Activated naive CD8-positive, alpha-beta T cell (primary cell): ENCODE data around the gene MUL1.
A peak's percentile ranks its signal among the peaks of the same experiment; 100 is the strongest.
"Not testable (repeated sequence)": the region's sequence is repeated elsewhere in the genome, so short reads cannot be mapped to it uniquely, and the experiment has no call there.

Source experiments
- H3K27ac Mint-ChIP-seq: one replicate; pipeline ENCODE4 v1.8.0; 2021; ENCODE audit warnings: mixed read lengths
- H3K27me3 Mint-ChIP-seq: one replicate; pipeline ENCODE4 v1.8.0; 2021; ENCODE audit warnings: mixed read lengths
- H3K36me3 Mint-ChIP-seq: one replicate; pipeline ENCODE4 v1.8.0; 2021; ENCODE audit warnings: mixed read lengths
- H3K4me1 Mint-ChIP-seq: one replicate; pipeline ENCODE4 v1.8.0; 2021; ENCODE audit warnings: low read depth, mixed read lengths
- H3K4me3 Mint-ChIP-seq: one replicate; pipeline ENCODE4 v1.8.0; 2021; ENCODE audit warnings: mild to moderate bottlenecking, mixed read lengths
- H3K9me3 Mint-ChIP-seq: one replicate; pipeline ENCODE4 v1.8.0; 2021; ENCODE audit warnings: low read depth, mixed read lengths

MUL1 gene

DNA sequence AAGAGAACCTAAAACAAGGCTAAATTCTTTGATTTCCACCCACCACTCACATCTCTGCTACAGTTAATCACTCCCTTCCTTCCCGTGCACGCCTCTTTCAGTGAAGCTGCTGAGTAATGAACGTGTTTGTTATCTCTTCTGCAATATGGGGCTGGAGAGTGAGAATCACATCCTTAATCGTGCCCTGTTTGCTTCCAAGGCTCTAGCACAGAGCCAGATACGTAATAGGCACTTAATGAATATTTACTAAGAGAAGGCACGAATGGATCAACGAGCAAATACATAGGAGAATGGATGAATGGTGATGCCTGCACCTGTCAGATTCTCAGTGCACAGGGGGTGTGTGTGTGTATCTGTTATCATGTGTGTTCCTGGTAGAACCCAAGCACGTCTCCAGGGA lies 22.4 kb upstream of the MUL1 start:
- Mint-ChIP-seq H3K36me3 (no peaks in the 10 kb centered on the region), H3K9me3 (no peaks in the 10 kb centered on the region), H3K4me1 (no peaks in the 10 kb centered on the region), H3K27me3 (peaks cover 29% of the 10 kb centered on the region), H3K4me3 (no peak overlapping the region), H3K27ac (no peak overlapping the region)

DNA sequence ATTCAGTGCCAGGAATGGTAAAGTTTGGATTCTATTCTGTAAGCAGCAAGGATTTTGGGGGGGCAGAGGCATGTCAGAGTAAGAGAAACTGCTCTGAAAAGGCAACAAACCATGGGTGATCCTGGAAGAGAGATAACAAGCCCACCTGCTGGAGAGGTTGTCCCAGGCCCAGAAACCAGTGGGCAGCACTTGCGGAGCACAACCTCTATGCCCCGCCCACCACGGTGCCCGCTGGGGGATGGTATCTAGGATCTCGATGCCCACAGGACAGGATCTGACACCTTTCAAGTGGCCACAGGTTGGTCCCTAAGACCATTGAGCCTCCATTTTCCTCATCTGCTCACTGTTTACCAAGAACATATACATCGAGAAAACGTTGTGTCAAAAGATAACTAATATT lies 20.3 kb upstream of the MUL1 start:
- no peaks in the 10 kb centered on the region for H3K4me1 Mint-ChIP-seq
- H3K27me3 Mint-ChIP-seq, result peaks cover 24% of the 10 kb centered on the region
- H3K9me3 Mint-ChIP-seq, result no peaks in the 10 kb centered on the region
- no peaks in the 10 kb centered on the region for H3K36me3 Mint-ChIP-seq
- no peak overlapping the region for H3K27ac Mint-ChIP-seq
- no peak overlapping the region for H3K4me3 Mint-ChIP-seq

DNA sequence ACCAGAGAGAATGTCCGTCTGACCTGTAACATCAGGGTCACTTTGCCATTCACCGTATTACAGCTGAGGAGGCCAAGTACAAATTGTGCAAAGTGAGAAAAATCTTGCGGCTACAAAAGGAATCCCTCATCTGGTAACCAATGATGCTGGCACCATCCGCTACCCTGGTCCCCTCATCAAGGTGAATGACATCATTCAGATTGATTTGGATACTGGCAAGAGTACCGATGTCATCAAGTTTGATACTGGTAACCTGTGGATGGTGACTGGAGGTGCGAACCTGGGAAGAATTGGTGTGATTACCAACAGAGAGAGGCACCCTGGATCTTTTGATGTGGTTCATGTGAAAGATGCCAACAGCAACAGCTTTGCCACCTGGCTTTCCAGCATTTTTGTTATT lies 18.3 kb upstream of the MUL1 start:
- Mint-ChIP-seq H3K4me1 (no peaks in the 10 kb centered on the region), H3K27me3 (peaks cover 21% of the 10 kb centered on the region), H3K4me3 (no peak overlapping the region), H3K9me3 (no peaks in the 10 kb centered on the region), H3K27ac (no peak overlapping the region), H3K36me3 (no peaks in the 10 kb centered on the region)

DNA sequence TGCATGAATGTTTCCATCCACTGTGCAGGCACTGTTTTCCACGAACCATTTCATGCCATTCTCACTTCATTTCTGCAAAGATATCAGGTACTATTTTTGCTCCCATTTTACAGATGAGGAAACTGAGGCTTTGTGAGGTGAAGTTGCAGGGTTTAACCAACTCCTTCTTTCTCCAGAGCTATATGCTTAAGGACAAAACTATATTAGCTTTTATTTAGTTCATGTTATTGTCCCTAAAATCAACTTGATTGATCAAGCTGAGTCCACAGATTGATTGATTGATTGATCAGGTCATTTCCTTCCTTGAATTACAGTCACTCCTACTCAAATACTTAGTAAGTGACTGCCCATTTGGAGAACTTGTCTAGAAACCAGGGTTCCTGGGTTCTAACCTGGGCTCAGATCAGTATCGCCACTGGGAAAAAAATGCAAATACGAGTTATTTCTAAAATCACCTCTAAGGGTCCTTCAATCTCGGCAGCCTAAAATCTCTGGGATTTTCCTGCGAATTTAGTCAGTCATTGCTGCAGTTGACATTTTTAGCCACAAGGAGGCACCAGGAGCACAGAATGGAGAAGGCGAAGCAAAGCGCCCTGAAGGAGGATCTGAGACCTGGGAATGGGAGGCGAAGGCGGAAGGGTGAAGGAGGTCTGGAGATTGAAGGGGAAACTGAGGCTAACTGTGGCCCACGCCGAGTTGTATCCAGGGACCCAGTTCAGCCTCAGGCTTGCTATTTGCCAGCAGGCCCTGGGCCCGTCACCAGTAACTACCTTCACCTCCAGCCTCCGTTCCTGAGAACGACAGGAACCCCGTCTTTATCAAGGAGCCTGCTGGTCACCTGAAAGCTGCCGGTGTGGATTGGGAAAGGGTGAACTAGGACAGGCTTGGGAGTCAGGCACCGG lies 14.3 kb upstream of the MUL1 start:
- Mint-ChIP-seq H3K27me3 (peaks cover 12% of the 10 kb centered on the region), H3K27ac (no peak overlapping the region), H3K36me3 (no peaks in the 10 kb centered on the region), H3K9me3 (no peaks in the 10 kb centered on the region), H3K4me1 (no peaks in the 10 kb centered on the region), H3K4me3 (no peak overlapping the region)

DNA sequence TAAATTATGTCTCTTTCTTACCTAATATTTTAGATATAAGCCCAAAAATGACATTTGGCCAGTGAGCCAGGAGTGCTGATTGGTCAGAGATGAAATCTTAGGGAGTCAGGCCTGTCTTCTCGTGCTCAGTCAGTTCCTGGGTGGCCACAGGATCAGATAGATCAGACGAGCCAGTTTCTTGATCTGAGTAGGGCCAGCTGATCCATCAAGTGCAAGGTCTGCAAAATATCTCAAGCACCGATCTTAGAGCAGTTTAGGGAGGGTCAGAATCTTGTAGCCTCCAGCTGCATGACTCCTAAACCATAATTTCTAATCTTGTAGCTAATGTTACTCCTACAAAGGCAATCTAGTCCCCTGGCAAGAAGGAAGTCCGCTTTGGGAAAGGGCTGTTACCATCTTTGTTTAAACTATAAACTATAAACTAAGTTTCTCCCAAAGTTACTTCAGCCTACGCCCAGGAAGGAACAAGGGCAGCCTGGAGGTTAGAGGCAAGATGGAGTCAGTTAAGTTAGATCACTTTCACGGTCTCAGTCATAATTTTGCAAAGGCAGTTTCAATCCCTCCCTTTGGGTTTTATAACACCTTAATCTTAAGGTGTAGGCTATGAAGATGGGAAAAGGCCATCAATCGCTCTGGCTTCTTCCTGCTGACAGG lies 11.8 kb upstream of the MUL1 start:
- H3K9me3 Mint-ChIP-seq, result not testable (repeated sequence)

DNA sequence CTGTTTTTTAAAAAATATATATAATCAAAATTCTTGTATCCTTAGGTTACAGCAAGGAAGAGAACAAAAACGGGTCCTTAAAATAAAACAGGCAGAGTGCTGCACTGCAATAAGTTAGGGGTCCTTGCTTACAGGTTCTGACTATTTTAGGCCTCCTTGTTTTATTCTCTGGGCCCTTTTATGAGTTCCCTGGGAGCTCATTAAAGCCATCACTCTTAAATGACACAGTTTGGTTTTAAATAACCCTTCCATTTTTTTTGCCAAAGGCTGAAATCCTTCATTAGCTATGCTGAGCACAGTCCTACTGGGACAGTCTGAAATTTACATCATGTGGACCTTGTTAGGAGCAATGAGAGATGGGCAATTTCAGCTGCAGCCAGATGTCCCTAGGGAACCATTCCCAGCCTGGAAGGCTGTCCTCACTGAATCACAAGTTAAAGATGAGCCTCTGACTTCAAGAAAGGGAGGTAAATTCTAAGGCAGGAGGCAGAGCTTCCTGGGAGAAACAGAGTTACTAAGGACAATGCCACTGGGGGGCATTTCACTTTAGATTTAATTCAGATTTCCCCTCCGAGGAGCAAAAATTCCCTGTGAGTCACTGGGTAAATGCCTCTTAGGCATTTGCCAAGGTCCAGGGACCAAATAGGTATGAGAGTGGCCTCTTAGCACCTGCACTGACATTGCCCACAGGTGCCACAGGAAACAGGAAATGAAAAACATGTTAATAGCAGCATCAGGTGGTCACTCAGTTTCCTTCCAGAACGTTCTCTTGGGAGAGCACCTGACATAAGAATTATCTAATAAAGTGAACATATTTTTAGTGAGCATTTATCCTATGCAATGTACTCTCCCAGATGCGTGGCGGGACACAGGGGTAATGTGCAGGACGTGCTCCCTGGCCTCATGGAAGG lies 3.8 kb upstream of the MUL1 start:
- Mint-ChIP-seq H3K27me3 (peaks cover 4% of the 10 kb centered on the region), H3K4me1 (peaks cover 6% of the 10 kb centered on the region), H3K9me3 (no peaks in the 10 kb centered on the region), H3K27ac (no peak overlapping the region), H3K4me3 (no peak overlapping the region), H3K36me3 (peaks cover 3% of the 10 kb centered on the region)

More for the DNA sequence above, 11.8 kb upstream of the MUL1 start:
- not testable (repeated sequence) for H3K36me3 Mint-ChIP-seq, H3K4me3 Mint-ChIP-seq, H3K27ac Mint-ChIP-seq, H3K4me1 Mint-ChIP-seq, H3K27me3 Mint-ChIP-seq

DNA sequence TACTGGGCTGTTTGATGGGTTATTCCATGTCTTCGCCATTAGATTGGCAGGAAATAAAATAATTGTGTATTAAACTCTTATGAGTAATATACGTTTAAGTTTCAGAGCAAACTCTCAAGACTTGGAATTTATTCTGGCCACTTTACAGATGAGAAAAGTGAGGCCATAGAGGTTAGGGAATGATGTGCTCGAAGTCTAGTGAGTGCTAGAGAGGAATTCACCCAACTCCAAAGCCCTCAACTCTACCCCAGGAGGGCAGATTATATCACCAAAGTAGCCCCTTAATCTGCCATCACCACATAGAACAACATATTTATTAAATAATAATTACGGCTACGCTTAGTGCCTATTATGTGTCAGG lies 440 bp upstream of the MUL1 start:
- Mint-ChIP-seq H3K4me3 (peak overlapping the region; percentile 93), H3K9me3 (no peaks in the 10 kb centered on the region), H3K27me3 (peaks cover 1% of the 10 kb centered on the region), H3K36me3 (peaks cover 3% of the 10 kb centered on the region), H3K27ac (peak overlapping the region; percentile 82), H3K4me1 (peaks cover 21% of the 10 kb centered on the region)

DNA sequence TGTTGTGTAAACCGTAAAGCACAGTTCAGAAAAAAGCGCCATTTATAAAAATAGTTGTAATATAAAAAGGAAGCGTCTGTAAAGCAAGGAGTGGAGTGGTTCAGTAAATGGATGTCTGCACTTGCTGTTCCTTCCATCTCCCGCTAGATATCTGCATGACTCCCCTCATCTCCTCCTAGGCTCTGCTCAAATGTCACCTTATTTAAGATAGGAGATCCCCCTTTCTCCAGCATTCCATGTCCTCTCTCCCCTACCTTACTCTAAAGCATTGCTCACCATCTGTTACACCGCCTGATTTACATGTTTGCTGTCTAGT lies 745 bp downstream of the MUL1 start:
- Mint-ChIP-seq H3K4me3 (peak overlapping the region; percentile 93), H3K36me3 (peaks cover 3% of the 10 kb centered on the region), H3K27ac (peak overlapping the region; percentile 82), H3K4me1 (peaks cover 22% of the 10 kb centered on the region), H3K9me3 (no peaks in the 10 kb centered on the region), H3K27me3 (no peaks in the 10 kb centered on the region)

DNA sequence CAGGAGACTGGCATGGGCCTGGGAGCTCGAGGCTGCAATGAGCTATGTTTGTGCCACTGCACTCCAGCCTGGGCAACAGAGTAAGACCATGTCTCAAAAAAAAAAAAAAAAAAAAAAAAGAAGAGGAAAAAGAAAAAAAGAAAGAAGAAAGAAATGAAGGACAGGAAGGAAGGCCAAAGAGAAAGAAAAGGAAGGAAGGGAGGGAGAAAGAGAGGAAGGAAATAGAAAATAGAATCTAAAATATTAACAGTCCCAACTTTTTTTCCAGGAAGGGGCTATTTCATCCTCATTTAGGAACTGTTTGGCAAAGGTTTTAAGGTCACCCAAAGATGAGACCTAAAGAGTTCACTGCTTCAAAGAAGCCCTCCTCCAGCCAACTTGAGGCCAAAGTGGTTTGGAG lies 2.5 kb downstream of the MUL1 start:
- Mint-ChIP-seq H3K4me3 (peak overlapping the region; percentile 42), H3K27ac (no peak overlapping the region), H3K27me3 (no peaks in the 10 kb centered on the region), H3K9me3 (no peaks in the 10 kb centered on the region), H3K4me1 (peaks cover 22% of the 10 kb centered on the region), H3K36me3 (peaks cover 3% of the 10 kb centered on the region)

DNA sequence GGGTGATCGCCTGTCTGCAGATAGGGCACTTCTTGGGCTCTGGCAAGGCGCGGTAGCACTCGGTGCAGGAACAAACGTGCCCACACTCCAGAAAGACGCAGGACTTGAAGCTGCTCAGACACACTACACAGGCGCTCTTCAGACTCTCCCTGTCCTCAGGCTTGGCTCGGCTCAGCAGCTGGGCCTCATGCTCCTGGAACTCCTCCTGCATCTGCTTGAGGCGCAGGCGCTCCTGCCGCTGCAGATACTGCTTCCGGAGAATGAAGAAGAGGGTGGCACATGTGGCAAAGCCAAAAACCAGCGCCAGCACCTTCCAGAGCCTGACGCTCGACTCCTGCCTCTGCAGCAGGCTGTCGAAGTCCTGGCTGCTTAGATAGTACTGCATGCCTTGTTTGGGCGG lies 7.2 kb downstream of the MUL1 start:
- Mint-ChIP-seq H3K27me3 (no peaks in the 10 kb centered on the region), H3K9me3 (no peaks in the 10 kb centered on the region), H3K36me3 (no peaks in the 10 kb centered on the region), H3K27ac (no peak overlapping the region), H3K4me3 (no peak overlapping the region), H3K4me1 (peaks cover 22% of the 10 kb centered on the region)

DNA sequence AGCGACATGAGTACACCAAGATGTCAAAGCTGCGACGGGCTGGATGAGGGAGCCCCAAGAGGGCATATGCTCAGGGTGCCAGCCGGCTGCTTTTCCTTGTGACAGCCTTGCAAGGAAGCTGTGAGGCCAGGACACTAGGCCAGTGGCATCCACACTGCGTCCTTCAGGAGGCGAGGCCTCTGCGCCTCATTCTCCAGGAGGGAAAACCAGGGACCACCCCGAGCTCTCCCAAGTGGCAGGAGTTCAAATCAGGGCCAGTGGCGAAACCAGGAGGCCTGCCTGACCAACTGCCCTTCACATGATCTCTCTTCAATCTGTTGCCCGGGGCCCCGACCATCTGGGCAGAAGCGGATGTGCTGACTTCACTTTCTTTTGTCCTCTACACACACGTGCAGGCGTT lies 8.2 kb downstream of the MUL1 start:
- Mint-ChIP-seq H3K4me3 (no peak overlapping the region), H3K9me3 (no peaks in the 10 kb centered on the region), H3K36me3 (no peaks in the 10 kb centered on the region), H3K27ac (no peak overlapping the region), H3K27me3 (no peaks in the 10 kb centered on the region), H3K4me1 (peaks cover 23% of the 10 kb centered on the region)

DNA sequence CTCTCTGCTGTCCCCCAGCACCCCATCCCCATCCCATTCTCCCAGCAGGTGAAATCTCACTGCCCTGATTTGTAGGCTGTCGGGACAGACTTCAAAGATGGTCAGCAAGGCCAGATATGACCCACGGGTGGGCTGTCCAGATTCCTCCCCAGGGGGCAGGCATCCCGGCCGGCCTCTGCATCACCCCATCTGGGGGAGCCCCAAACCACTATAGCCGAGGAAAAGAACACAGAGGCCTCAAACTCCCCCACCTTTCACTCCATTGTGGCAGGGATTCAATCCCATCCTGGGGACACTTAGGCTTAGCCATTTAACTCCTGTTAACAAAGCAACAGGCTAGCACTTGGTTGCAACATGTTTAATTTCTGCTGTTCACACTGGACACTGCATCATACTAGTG lies 8.8 kb downstream of the MUL1 start:
- Mint-ChIP-seq H3K9me3 (no peaks in the 10 kb centered on the region), H3K4me3 (no peak overlapping the region), H3K27ac (no peak overlapping the region), H3K4me1 (peaks cover 19% of the 10 kb centered on the region), H3K27me3 (no peaks in the 10 kb centered on the region), H3K36me3 (no peaks in the 10 kb centered on the region)

DNA sequence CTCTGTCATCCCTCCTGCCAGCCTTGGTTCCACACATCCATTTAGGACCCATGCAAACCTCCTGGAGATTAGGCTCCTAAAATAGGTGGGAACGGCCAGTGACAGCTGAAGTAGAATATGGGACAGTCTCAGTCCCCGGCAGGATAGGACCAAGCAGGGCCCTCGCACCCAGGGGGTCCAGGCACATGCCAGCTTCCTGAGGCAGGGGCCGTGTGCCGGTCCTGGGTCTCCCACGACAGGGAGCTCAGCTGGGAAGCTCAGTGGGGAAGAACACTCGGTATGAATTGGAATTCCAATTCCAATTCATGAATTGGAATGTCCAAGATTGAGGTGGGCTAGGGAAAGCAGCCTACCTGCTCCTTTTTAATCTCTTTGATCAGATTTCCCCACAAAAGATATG lies 9.8 kb downstream of the MUL1 start:
- Mint-ChIP-seq H3K36me3 (no peaks in the 10 kb centered on the region), H3K27ac (no peak overlapping the region)

DNA sequence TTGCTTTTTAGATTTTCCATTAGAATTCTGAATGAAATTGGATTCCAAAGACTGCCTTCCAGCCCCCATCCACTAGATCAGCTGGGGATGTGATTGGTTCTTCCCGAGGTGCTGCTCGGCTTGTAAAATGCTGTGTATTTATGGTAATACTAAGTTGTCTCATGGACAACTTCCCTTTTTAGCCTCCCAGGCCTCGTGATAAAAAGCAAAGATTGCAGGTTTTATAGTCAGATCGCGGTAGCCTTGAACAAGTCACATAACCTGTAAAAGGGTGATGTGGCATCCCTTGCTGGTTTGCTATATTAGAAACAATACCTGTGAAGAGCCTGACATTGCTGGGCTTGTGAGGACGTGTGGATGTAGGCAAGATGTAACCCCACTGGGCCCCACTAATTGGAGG lies 10.4 kb downstream of the MUL1 start:
- Mint-ChIP-seq H3K4me1 (peaks cover 15% of the 10 kb centered on the region), H3K4me3 (no peak overlapping the region), H3K36me3 (no peaks in the 10 kb centered on the region), H3K9me3 (no peaks in the 10 kb centered on the region), H3K27me3 (no peaks in the 10 kb centered on the region), H3K27ac (no peak overlapping the region)

More for the DNA sequence above, 9.8 kb downstream of the MUL1 start:
- Mint-ChIP-seq H3K4me3 (no peak overlapping the region), H3K27me3 (no peaks in the 10 kb centered on the region), H3K9me3 (no peaks in the 10 kb centered on the region), H3K4me1 (peaks cover 15% of the 10 kb centered on the region)

DNA sequence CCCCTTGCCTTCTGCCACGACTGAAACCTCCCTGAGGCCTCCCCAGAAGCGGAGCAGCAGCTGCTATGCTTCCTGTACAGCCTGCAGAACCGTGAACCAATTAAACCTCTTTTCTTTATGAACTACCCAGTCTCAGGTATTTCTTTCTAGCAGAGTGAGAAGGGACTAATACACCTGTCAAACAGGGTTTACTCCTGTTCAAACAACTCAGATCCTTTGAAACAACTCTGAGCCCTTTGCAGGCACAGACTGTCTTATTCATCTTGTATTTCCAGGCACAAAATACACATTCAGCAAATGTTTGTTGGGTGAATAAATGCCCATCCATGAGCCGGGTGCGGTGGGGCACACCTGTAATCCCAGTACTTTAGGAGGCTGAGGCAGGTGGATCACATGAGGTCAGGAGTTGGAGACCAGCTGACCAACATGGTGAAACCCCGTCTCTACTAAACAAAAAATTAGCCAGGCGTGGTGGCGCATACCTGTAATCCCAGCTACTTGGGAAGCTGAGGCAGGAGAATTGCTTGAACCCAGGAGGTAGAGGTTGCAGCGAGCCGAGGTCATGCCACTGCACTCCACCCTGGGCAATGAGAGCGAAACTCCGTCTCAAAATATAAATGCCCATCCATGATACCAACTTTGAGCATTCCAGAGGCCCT lies 11.1 kb downstream of the MUL1 start:
- not testable (repeated sequence) for H3K36me3 Mint-ChIP-seq, H3K4me3 Mint-ChIP-seq, H3K27me3 Mint-ChIP-seq, H3K9me3 Mint-ChIP-seq
- Mint-ChIP-seq H3K27ac (peak overlapping the region; percentile 16), H3K4me1 (peaks cover 15% of the 10 kb centered on the region)
